ENCODE measurements around the gene RANBP3.

Gene RANBP3

DNA sequence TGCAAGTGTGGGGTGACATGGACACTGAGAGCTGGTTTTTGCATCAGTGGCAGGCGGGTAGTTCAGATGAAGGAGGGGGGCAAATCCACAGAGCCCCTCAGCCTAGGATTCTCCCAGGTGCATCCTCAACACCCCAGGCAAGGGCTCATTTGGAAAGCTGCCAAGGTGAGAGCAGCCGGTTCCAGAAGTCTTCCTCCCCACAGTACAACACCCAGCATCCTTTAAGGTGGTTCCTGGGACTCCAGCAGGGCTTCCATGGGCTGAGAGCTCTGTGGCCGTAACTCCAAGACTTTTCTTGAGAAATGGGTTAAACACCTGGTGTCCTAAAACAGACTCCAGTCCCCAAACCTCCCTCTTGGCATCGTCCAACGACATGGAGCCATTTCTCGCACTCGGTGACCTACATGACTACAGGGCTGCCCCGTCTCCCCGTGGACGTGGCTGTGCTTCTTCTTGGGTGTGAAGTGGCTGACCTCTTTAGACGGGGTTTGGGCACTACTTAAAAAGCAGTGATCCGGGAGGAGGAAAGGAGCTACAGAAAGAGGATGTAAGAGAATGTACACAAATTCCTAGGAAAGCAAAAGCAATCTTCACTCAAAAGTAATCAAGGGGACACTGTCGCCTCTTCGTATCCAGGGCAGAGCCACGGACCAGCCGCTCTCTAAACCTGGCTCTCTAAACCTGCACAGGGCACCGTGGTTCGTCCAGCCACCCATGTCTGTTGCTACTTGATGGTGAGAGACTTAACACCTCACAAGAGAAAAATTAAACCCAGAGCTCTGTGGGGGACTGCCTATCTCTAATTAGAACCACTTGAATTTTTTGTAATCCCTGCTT is 25.5 kb downstream of the RANBP3 start:
- H3K4me3 ChIP-seq (ENCODE audit: low read depth, low read length) = no peak overlapping the region
- no peaks in the 10 kb centered on the region for H3K9me3 ChIP-seq (ENCODE audit: control insufficient read depth, insufficient read depth, low read length)
- peaks cover 10% of the 10 kb centered on the region for H3K36me3 ChIP-seq (ENCODE audit: control insufficient read depth, insufficient read depth, low read length)
- peaks cover 66% of the 10 kb centered on the region for H3K4me1 ChIP-seq (ENCODE audit: control insufficient read depth, insufficient read depth, low read length)
- H3K9ac ChIP-seq (ENCODE audit: low read depth, low read length) = no peak overlapping the region
- no peaks in the 10 kb centered on the region for H3K27me3 ChIP-seq (ENCODE audit: control insufficient read depth, insufficient read depth, low read length)

DNA sequence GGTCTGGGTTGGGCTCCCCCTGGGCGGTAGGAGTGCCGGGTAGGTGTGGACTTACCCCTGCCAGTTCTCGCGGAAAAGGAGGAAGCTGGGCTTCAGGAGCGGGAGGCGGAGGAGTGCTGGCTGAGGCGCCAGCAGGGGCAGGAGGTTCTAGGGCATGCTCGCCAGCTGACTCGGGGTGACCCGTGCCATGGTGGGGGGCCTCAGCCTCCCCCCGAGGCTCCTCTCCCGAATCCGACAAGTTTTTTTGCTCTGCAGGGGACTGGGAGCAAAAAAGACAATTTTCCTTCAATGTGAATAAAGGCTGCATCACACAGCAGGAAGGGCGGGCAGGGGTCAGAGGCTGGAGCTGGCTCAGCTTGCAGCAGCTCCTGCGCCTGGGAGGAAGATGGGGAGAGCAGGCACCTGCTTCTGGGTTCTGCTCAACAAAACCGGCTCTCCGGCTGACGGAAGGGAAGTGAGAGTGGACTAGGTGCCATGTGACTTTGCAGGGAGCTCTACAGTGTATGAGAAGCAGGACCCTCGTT is 26.5 kb downstream of the RANBP3 start:
- Histone ChIP-seq H3K9me3 (ENCODE audit: control insufficient read depth, insufficient read depth, low read length) (no peaks in the 10 kb centered on the region), H3K4me3 (ENCODE audit: low read depth, low read length) (no peak overlapping the region), H3K36me3 (ENCODE audit: control insufficient read depth, insufficient read depth, low read length) (peaks cover 11% of the 10 kb centered on the region), H3K9ac (ENCODE audit: low read depth, low read length) (no peak overlapping the region), H3K4me1 (ENCODE audit: control insufficient read depth, insufficient read depth, low read length) (peaks cover 59% of the 10 kb centered on the region), H3K27me3 (ENCODE audit: control insufficient read depth, insufficient read depth, low read length) (no peaks in the 10 kb centered on the region)

DNA sequence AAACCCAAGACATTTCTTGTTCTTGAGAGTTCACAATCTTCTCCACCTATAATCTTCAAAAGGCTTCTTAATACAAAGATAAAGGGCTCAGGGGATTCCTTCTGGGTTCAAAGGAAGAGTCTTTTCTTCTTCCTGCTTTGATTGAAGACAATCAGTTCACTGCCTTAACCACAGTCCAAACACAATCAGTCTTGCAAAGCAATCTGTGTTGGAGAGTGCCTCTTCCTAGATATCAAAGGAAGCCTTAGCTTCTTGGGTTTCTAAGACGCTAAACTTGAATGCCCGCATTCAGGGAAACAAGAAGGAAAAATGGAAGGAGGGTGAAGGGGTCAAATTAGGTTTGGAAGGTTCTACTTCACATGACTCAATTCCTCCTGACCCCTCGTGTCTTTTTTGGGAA is 27.2 kb downstream of the RANBP3 start:
- no peaks in the 10 kb centered on the region for H3K9me3 ChIP-seq (ENCODE audit: control insufficient read depth, insufficient read depth, low read length)
- no peaks in the 10 kb centered on the region for H3K27me3 ChIP-seq (ENCODE audit: control insufficient read depth, insufficient read depth, low read length)
- H3K4me3 ChIP-seq (ENCODE audit: low read depth, low read length) = no peak overlapping the region
- H3K36me3 ChIP-seq (ENCODE audit: control insufficient read depth, insufficient read depth, low read length) = peaks cover 11% of the 10 kb centered on the region
- peaks cover 53% of the 10 kb centered on the region for H3K4me1 ChIP-seq (ENCODE audit: control insufficient read depth, insufficient read depth, low read length)
- no peak overlapping the region for H3K9ac ChIP-seq (ENCODE audit: low read depth, low read length)

DNA sequence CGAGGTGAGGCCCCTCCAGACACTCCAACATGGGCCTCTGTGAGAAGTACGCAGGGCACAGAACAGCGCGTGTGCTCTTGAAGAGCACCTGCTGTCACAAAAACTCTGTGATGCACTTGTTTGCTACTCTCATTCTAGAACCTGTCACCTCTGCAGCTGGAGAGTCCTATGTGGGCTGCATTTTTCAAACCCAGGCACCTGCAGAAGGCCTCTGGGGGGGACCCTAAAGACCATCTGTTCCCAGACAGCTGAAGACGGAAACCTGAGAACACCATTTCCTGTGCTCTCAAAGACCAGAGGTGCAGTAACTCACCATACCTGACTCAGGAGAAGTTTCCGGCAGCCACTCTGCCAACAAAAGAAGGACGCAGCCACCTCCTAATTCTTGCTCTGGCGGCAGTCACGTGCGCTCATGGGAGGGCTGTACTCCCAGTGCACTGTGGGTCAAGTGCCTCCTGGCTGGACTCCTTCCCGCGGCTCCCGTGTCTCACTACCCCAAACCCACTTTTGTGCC is 28.1 kb downstream of the RANBP3 start:
- Histone ChIP-seq H3K9ac (ENCODE audit: low read depth, low read length) (no peak overlapping the region), H3K4me3 (ENCODE audit: low read depth, low read length) (no peak overlapping the region), H3K9me3 (ENCODE audit: control insufficient read depth, insufficient read depth, low read length) (no peaks in the 10 kb centered on the region), H3K27me3 (ENCODE audit: control insufficient read depth, insufficient read depth, low read length) (no peaks in the 10 kb centered on the region), H3K4me1 (ENCODE audit: control insufficient read depth, insufficient read depth, low read length) (peaks cover 49% of the 10 kb centered on the region), H3K36me3 (ENCODE audit: control insufficient read depth, insufficient read depth, low read length) (peaks cover 11% of the 10 kb centered on the region)

DNA sequence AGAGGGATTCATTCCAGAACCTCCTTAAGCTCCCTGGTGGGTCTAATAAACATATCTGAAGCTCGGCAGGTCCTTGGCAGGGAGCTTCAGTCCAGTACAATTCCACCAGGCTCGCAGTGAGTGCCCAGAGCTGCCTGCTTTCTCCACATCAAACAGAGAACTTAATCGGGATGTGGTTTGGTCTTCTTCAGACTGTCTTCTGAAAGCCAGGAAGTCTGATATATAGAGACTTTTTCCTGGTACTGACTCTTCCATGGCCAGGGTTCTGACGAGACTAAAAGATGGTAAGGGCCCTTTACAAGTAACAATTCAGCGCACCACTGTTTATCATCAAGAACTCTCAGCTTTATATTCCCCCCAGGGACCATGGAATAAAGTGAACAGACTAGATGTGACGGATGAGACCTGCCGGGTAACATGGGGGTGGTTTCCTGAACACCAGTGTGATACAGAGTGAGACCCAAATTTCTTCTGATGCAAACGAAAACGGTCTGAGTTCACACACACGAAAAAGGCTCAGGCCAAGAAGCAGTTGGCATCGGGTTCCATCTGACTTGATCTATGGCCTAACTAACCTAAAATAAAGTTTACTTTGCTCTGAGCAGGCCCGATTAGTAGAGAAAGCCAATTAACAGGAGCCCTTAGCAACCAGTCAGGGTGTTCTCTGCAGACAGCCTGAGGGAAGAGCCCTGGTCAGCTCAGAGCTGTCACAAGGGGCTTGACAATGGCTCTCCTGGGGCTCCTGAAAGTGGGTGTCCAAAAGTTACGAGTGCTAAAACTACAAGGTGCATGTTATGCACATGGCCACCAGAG is 29.0 kb downstream of the RANBP3 start:
- H3K9me3 ChIP-seq (ENCODE audit: control insufficient read depth, insufficient read depth, low read length) = no peaks in the 10 kb centered on the region
- peaks cover 41% of the 10 kb centered on the region for H3K4me1 ChIP-seq (ENCODE audit: control insufficient read depth, insufficient read depth, low read length)
- H3K36me3 ChIP-seq (ENCODE audit: control insufficient read depth, insufficient read depth, low read length) = peaks cover 11% of the 10 kb centered on the region
- H3K4me3 ChIP-seq (ENCODE audit: low read depth, low read length) = no peak overlapping the region
- H3K9ac ChIP-seq (ENCODE audit: low read depth, low read length) = no peak overlapping the region
- H3K27me3 ChIP-seq (ENCODE audit: control insufficient read depth, insufficient read depth, low read length) = no peaks in the 10 kb centered on the region

DNA sequence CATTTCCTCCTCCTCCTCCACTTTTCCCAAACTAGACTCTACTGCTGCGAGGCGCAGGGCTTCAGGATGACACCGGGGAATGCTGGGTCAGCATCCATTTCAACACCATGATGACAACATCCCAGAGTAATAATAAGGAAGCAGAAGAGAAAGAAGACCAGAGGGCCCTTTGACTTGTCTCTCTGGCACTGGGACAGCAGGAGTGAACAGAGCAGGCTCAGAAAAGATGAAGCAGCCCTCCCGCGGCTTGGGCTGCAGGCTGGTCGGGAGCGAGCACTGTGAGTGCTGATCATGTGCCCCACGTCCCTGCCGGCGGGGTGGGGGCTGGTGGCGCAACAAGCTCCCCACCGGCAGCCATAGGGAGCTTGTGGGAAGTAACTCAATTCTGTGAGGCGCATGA is 30.5 kb downstream of the RANBP3 start:
- peaks cover 11% of the 10 kb centered on the region for H3K36me3 ChIP-seq (ENCODE audit: control insufficient read depth, insufficient read depth, low read length)
- no peaks in the 10 kb centered on the region for H3K27me3 ChIP-seq (ENCODE audit: control insufficient read depth, insufficient read depth, low read length)
- H3K4me1 ChIP-seq (ENCODE audit: control insufficient read depth, insufficient read depth, low read length) = peaks cover 28% of the 10 kb centered on the region
- no peak overlapping the region for H3K4me3 ChIP-seq (ENCODE audit: low read depth, low read length)
- no peak overlapping the region for H3K9ac ChIP-seq (ENCODE audit: low read depth, low read length)
- no peaks in the 10 kb centered on the region for H3K9me3 ChIP-seq (ENCODE audit: control insufficient read depth, insufficient read depth, low read length)

DNA sequence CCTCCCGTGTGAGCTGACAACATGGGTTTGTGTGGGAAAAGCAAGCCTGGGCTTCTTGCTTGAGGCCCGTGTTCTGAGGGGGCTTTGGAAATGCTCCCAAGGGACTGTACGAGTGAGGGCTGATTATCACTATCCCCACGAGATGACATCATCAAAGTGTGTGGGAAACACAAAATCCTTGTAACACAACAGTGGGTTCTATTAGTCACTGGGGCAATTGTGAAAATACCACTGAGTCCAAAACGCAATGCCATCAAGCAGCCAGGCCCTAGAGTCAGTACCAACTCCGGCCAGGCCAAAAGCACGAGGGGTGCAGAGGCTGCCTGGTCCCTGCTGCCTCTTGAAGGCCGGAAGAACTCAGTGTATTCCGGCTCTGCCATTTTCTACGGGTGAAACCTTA is 34.3 kb downstream of the RANBP3 start:
- H3K4me1 ChIP-seq (ENCODE audit: control insufficient read depth, insufficient read depth, low read length) = peaks cover 4% of the 10 kb centered on the region
- H3K9ac ChIP-seq (ENCODE audit: low read depth, low read length) = peak overlapping the region; percentile 62
- H3K27me3 ChIP-seq (ENCODE audit: control insufficient read depth, insufficient read depth, low read length) = no peaks in the 10 kb centered on the region
- no peak overlapping the region for H3K4me3 ChIP-seq (ENCODE audit: low read depth, low read length)
- peaks cover 23% of the 10 kb centered on the region for H3K36me3 ChIP-seq (ENCODE audit: control insufficient read depth, insufficient read depth, low read length)
- no peaks in the 10 kb centered on the region for H3K9me3 ChIP-seq (ENCODE audit: control insufficient read depth, insufficient read depth, low read length)

DNA sequence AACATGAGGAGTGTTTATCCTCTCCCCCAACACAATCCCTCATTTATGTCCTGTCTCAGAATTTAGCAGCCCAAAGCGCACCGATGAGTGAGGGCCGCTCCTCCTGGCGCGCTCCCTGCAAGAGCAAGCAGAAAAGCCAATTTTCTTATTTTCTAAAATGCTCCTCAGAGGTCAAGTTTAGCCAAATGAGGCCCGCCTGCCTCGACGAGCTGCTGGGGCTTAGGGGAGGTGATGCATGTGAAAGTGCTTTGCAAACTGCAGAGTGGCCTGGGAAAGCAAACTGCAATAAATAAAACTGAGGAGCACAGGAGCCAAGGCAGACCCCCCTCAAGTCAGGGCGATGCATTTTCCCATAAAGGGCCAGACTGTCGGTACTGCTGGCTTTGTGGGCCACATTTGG is 34.9 kb downstream of the RANBP3 start:
- Histone ChIP-seq H3K27me3 (ENCODE audit: control insufficient read depth, insufficient read depth, low read length) (no peaks in the 10 kb centered on the region), H3K9ac (ENCODE audit: low read depth, low read length) (no peak overlapping the region), H3K9me3 (ENCODE audit: control insufficient read depth, insufficient read depth, low read length) (no peaks in the 10 kb centered on the region), H3K36me3 (ENCODE audit: control insufficient read depth, insufficient read depth, low read length) (peaks cover 24% of the 10 kb centered on the region), H3K4me3 (ENCODE audit: low read depth, low read length) (no peak overlapping the region), H3K4me1 (ENCODE audit: control insufficient read depth, insufficient read depth, low read length) (peaks cover 2% of the 10 kb centered on the region)

DNA sequence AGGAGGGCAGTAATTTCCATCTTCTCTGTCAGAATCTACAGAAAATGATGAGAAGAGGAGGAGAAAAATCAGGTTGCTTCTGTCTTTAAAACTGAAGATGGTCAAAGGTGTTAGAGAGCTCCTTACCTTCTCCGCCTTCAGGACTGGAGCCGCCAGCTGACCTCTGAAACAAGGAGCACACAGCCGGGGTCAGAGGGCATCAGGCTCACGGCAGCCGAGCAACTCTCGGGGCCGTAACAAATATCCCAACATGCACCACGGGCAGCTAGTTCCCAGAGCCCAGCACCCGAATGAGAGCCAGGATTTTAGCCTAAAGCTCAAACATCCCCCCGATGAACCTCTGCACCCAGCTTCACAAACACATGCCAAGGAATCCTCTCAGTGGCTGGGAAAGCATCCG is 36.3 kb downstream of the RANBP3 start:
- peaks cover 31% of the 10 kb centered on the region for H3K36me3 ChIP-seq (ENCODE audit: control insufficient read depth, insufficient read depth, low read length)
- no peak overlapping the region for H3K9ac ChIP-seq (ENCODE audit: low read depth, low read length)
- H3K4me3 ChIP-seq (ENCODE audit: low read depth, low read length) = no peak overlapping the region
- H3K9me3 ChIP-seq (ENCODE audit: control insufficient read depth, insufficient read depth, low read length) = no peaks in the 10 kb centered on the region
- no peaks in the 10 kb centered on the region for H3K4me1 ChIP-seq (ENCODE audit: control insufficient read depth, insufficient read depth, low read length)
- H3K27me3 ChIP-seq (ENCODE audit: control insufficient read depth, insufficient read depth, low read length) = no peaks in the 10 kb centered on the region

DNA sequence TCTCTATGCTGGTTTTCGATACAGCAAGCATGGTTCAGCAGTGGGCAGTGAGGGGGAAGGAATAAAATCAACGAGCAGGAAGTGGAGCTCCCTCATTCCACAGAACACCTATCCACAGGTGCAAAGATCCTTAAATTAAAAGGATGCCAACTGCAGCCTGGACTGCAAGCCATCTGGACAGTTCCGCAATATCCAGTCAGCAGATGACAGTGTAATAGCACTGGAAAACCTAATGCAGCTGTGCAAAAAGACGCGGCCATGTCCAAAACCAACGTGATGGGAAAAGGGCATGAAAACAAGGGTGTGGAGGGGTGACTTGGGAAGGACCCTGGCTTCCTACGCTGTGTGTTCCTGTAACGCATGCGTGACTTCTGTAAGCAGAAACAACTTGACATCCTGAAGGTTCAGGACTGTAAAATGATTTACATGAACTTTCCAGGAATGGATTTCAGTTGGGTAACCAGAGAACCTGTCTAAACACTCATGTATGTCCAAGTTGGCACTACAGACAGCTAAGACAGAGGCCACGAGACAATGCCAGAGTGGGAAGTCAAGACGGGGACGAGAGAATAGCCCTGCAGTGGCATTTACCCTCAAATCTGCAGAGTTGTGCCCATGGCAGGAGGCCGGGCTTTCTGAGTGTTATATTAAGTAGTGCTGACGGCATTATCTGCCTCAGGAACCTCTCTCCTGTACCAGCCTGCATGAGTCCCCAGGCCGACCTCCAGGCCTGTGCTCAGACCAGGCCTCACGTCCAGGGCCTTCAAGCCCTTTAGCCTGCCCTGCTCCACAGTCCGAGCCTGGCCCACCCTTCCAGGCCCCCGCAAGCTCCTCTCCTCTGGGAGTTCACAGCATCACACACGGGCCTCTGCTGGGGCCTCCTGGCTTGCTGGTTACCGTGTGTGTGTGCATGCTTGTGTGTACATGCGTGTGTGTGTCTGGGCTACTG is 37.4 kb downstream of the RANBP3 start:
- Histone ChIP-seq H3K9ac (ENCODE audit: low read depth, low read length) (no peak overlapping the region), H3K4me3 (ENCODE audit: low read depth, low read length) (no peak overlapping the region), H3K36me3 (ENCODE audit: control insufficient read depth, insufficient read depth, low read length) (peaks cover 34% of the 10 kb centered on the region), H3K9me3 (ENCODE audit: control insufficient read depth, insufficient read depth, low read length) (no peaks in the 10 kb centered on the region), H3K27me3 (ENCODE audit: control insufficient read depth, insufficient read depth, low read length) (no peaks in the 10 kb centered on the region), H3K4me1 (ENCODE audit: control insufficient read depth, insufficient read depth, low read length) (no peaks in the 10 kb centered on the region)

DNA sequence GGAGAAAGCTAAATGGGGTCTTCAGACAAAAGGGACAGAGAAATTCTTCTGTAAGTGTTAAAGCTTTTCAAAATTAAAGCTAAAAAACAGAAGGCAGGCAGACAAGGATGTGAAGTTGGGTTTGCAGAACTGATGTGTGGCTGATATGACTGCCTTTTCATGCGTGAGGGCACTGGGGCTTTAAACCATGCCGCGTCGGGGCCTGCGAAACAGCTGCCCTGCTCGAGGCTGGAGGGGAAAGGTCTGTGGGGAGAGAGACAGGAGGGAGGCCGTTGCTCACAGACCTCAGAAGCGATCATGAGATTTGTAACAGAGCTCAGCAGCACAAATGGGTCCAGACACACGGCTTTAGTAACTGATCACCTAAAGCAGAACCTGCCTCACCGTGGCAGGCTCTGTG is 40.4 kb downstream of the RANBP3 start:
- Histone ChIP-seq H3K4me1 (ENCODE audit: control insufficient read depth, insufficient read depth, low read length) (no peaks in the 10 kb centered on the region), H3K27me3 (ENCODE audit: control insufficient read depth, insufficient read depth, low read length) (no peaks in the 10 kb centered on the region), H3K36me3 (ENCODE audit: control insufficient read depth, insufficient read depth, low read length) (peaks cover 41% of the 10 kb centered on the region), H3K4me3 (ENCODE audit: low read depth, low read length) (no peak overlapping the region), H3K9ac (ENCODE audit: low read depth, low read length) (no peak overlapping the region), H3K9me3 (ENCODE audit: control insufficient read depth, insufficient read depth, low read length) (no peaks in the 10 kb centered on the region)

All from iPS-15b (cell line).